GM19463 (cell line): ENCODE results near the gene DUOXA2.
"Not testable (repeated sequence)": the region's sequence is repeated elsewhere in the genome, so short reads cannot be mapped to it uniquely, and the experiment has no call there.

Source experiments
- ATAC-seq: cut with Tn5 transposase; IDR thresholded peaks from one replicate; pipeline ENCODE4 v1.9.1; 2021; ENCODE audit warnings: mild to moderate bottlenecking, moderate library complexity; ENCODE audit not compliant: unreplicated experiment

DUOXA2 gene

DNA sequence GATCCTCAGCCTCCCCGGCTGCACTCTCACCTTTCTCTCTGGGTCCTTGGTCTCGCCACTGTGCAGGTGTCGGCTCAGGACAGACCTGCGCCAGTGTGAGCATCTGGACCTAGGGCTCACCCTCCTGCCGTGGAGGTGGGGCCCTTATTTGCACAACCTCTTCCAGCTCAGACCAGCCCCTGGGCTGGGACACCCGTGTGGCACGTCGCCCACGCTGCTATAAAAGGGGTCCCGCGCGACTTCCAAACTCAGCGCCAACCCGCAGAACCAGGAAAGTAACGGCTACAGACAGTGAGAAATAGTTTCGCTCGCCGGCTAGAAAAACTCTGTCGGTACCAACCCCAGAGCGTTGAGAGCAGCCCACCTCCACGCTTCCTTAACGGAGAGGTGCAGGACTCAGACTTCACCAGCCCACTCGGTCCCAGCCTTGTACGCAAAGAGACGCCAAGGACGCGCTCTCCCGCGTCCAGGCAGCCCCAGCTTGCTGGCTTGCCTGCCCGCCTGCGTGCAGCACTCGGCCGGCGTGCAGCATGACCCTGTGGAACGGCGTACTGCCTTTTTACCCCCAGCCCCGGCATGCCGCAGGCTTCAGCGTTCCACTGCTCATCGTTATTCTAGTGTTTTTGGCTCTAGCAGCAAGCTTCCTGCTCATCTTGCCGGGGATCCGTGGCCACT lies at the start of gene DUOXA2, which contains the start of gene DUOX2:
Gene DUOXA2, plus strand, starts transcription at position 251 of the 675 bp plus-strand sequence. Its CDS starts 280 bp downstream, at position 531.
Gene DUOX2, minus strand, starts transcription at position 97 of the 675 bp plus-strand sequence. CDS start 761 bp downstream, outside the sequence.
- ATAC-seq = no peak

DNA sequence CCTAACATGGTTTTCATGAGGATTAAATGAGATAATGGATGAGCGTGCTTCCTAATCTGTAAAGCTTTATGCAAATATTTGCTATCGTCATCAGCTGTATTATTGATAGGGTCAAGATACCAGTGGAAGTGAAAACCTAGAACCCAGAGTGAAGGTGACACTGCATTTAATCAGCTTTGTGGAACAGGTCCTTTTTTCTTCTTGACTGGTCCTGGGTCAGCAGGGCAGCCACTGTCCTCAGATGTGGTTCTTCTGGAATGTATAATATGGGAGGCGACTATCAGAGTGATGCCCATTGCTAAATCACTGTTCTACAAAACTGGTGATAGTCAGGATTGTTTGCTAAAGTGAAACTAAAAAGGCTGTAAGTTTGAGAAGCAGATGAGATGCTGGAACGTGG lies 49.7 kb upstream of the DUOXA2 start:
- no peak for ATAC-seq

DNA sequence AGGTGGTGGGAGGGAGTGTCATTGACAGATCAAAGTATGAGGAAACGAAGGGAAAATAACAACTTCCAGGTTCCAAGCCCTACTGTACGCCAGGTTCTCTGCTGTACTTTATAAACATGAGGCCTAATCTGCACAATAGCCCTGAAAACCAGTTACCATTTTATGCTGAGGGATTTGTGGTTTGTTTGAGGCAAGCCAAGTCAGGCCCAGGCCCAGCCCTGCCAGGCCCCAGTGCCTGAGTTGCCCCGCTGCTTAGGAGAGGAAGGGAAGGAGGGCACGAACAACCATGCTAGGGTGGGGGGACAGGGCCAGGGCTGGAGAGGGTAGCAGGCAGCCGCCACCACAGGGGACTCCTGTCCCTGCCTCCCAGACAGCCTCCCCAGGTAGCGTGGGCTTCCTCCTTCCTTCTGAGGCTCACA lies 44.2 kb upstream of the DUOXA2 start:
- not testable (repeated sequence) for ATAC-seq

DNA sequence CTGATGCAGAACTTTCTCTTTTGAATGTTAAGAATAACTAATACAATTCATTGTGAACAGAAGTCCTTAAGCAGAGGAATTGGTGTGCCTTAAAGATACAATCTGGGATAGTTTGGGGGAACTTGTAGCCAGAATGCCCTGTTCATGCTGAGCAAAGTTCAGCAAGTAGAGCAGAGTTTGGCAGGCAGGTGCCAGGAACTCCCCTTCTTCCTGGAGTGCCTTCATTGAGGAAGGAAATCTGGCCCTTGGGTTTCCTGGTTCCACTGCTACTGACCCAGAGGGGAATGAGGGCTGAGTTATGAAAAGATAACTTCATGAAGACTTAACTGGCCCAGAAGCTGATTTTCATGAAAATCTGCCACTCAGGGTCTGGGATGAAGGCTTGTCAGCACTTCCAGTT lies 40.5 kb upstream of the DUOXA2 start:
- not testable (repeated sequence) for ATAC-seq

DNA sequence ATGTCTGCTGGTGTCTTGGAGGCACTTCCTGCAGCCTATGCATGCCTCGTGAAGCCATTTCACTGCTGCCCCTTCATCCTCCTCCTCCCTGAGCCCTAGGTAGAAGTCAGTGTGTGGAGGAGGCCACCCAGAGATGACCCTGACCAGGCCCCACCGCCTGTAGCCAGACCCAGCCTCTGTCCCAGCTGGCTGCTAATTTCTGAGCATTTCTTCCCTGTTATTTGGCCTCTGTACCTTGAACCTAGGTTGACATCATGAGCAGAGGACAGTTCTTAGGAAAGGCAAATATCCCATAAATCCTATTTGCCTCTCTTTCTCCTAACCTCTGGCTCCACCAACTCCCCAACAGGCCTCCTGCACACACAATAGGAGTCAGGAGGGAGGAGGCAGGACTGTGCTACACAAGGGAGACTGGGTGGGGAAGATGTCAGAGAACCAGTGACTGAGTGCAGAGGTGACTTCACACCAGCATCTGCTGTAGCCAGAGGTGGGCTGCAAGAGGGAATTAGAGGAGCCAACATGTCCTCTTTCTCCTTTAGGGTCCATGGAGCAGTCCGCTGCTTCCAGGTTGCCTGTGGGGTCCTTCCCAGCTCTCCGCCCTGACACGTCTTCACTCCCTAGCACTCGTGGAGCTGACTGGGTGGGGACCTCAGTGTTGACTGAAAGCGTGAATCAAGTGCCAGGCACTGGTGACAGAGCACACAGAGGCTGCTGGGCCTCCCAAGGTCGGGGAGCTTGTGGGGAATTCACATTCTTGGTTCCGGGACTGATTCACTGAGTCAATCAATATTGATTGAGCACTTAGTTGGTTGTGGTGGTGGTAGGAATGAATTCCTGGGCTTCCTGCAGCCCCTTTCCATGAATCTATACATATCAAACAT lies 38.4 kb upstream of the DUOXA2 start:
- not testable (repeated sequence) for ATAC-seq

DNA sequence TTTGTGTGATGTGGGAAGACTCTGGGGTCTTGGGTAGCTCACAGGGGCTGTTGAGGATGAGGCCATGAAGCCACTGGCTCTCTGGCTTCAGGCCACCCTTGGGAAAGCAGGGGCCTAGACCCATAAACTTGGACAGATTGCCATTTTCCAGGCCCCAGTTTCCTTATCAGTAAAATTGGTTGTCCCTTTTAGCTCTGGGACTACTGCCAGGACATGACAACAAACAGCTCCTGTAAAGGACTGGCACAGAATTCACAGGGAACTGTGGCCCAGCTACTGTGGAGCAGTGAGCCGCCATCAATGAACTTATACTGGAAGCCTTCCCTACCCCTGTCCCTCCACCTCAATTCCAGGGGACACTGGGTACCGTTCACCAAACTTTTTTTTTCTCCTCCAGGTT lies 36.7 kb upstream of the DUOXA2 start:
- ATAC-seq = not testable (repeated sequence)

DNA sequence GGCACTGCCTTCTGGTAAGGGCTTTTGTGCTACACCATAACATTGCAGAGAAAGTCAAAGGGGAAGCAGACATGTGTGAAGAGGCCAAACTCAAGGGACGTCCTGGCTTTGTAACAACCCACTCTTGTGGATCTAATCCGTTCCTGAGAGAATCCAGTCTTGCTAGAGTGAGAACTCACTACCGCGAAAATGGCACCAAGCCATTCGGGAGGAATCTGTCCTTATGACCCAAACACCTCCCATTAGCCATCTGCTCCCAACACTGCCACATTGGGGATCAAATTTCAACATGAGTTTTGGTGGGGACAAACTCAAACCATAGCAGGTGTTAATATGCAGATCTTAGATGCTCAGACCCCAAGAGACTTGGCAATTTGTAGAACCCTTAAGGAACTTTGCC lies 34.9 kb upstream of the DUOXA2 start:
- ATAC-seq = not testable (repeated sequence)

DNA sequence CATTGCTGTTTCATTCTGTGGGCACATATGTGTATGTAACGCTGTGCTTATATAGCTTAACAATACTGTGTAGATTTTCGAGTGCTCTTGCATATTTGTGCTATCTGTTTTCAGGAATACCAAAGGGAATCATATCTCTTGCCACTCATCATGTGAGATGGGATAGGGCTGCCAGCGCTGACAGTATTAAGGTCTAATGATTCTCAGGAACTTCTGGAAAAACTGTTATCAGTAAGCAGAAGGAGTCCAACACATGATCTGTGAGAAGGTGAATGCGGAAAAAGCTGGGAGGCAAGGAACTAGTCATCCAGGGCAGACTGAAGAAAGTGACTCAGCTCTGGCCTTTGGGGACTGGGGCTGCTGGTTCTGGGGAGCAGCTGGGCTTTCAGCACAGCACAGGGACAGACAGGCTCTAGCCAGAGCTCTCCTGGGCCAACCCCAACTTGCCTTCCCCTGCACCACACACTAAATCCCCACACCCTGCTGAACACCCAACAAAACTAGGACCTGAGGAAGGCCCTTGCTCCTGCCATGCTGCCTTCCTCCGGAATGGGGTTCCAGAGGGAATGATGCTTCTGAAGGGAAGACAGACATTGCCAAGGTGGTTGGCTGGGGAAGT lies 34.4 kb upstream of the DUOXA2 start:
- ATAC-seq = not testable (repeated sequence)

DNA sequence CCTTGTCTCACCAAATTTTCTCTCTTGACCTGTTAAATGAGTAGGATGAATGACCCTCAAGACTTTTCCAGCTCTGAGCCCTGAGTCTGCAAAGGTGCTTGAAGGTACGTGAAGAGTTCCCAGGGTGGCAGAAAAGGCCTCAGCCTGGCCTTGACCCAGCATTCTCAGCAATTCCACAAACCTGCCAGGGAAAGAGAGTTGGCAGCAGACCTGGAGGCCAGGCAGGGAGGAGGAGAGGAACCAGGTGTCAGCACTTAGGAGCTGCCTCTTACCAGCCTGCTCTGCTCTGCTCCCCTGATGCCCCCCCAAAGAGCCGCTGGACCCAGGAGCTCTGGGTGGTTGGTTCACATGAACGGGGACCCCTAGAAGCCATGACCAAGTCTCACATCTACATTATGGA lies 33.5 kb upstream of the DUOXA2 start:
- not testable (repeated sequence) for ATAC-seq

DNA sequence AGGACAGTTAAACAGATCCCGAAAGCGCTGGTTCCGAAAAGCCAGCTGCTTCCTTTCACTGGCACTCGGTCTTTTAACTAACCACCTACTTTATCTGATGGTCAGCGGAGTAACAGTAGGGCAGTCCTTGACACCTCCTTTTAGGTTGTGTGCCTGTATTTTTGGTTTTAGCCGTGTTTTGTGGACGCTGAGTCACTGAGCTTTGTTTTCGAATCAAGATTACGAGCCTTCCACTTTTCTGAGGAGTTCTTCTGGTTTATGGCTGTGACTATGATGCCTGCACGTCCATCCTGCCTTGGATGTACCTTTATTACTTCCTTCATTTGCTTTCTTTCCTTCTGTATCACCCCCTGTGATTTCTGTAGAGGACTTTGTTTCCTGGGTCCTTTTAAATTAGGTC lies 31.7 kb upstream of the DUOXA2 start:
- ATAC-seq = not testable (repeated sequence)

DNA sequence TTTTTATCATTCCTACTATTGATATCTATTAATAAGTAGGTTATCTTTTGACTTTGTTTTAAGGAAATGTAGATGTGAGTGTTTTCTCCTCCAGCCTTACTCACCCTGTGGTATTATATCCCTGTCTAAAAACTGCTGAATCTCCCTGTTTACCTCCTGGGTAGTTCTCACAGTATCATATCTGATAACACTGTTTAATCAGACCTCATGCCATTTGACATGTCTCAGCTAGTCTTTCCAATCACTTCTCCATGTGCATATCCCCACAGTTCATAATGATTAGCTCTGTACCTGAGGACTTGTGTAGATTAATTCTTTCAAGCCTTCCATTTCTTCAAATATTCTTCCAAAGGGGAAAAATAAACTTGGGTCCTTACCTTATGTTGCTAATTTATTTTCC lies 30.9 kb upstream of the DUOXA2 start:
- no peak for ATAC-seq

DNA sequence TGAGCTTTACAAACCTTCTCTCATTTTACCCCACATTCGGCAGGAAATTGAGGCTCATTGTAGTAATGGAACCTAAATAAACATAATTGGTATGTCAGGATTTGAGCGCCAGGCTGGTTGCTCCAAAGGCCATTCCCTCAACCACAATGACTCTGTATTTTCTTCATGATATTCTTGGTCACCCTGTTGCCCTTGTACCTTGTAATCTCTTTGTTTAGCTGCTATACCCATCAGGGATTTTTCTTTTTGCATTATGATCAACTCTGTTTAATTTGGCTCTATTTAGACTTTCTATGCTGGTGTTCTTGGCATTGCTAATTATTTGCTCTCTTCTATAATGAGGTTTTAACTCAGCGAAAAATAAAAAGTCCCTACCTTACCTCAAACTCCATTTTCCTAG lies 30.0 kb upstream of the DUOXA2 start:
- no peak for ATAC-seq

DNA sequence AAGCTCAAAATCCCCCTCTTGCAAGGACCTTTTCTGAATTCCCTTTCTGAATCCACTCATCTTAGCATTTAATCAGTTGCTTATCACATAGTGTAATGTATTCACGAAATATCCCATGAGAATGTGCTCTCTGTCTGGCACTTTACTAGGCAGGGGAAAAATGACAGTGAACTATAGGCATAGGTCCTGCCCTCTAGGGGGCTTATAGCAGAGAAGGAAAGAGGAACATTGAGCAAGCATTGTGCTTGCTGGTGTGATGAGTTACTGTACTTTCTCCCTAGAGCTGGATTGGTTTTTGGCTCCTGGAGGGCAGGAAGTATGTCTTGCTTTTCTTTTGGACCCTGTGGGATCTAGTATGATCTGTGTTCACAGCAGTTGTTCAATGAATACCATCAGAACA lies 26.6 kb upstream of the DUOXA2 start:
- ATAC-seq = no peak

DNA sequence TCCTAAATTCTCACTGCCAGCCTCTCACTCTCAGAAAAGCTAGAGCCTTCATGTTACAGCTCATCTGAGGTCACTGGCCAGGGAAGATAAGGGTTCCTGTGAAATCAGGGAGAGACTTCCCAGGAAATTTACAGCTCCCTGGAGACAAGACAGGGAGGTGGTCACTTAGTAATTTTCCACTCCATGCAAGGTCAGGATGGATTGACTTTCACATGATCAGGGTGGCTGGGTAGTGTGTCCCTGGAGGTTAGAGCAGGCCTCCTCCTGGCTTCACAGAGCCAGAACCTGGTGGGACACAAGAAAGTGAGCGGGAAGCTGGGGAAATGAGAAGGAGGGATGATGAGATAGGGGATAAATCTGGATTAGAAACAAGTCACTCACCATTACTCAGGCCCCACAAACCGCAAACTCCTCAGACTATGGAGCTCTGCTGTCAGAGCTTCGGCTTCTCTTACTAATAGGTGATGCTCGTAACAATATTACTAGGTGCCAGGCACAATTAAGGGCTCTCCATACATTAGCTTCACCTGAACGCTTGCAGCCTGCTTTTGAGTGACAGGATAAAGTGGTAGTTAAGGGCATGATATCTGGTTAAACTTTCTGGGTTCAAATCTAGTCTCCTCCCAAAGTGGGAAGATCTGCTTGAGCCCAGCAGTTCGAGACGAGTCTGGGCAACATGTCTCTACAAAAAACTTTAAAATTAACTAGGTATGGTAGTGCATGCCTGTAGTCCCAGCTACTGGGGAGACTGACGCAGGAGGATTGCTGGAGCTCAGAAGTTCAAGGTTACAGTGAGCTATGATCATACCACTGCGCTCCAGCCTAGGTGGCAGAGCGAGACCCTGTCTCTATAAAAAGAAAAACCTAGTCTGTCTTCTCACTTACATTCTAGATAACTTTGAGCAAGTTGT lies 25.1 kb upstream of the DUOXA2 start:
- ATAC-seq = no peak

DNA sequence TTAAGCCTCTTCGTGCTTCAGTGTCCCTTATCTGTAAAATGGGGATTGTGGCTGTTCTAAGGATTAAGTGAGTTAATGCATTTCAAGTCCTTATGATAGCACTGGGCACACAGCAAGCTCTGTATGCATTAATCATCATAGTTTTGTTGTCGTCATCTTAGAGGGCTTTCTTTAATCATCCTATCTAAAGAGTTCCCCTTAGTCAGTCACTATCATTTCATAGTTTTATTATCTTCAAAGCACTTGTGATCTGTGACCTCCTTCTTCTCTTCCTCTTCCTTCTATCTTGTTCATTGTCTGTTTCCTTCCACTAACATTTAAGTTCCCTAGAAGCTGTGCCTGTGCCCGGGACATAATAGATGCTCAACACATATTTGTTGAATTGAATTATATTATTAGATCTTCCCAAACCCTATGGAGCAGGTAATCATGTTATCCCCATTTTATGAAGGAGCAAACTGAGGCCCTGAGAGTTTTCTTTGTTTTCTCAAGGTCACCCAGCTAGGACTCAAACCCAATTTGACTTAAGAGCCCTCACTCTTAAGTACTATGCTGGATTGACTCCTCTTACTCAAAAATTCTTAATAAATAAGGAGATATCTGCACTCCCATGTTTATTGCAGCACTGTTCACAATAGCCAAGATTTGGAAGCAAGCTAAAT lies 24.3 kb upstream of the DUOXA2 start:
- ATAC-seq = no peak

DNA sequence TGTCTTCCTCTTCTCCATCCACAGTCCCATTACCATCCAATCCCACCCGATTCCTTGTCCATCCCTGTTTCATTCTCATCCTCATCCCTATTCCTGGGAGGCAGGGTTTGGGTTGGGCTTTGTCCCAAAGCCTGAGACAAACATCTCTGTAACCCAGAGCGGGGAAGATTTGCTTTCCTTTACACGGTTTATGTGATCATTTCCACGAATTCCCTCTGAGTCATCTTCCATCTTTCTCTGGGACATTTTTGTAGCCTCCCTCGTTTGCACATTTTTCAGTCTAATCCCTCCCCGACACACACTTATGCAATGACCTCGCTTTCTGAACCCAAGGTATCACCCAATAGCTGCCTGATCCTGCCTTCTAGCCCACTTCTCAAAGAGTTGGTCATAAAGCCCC lies 23.0 kb upstream of the DUOXA2 start:
- ATAC-seq = no peak

DNA sequence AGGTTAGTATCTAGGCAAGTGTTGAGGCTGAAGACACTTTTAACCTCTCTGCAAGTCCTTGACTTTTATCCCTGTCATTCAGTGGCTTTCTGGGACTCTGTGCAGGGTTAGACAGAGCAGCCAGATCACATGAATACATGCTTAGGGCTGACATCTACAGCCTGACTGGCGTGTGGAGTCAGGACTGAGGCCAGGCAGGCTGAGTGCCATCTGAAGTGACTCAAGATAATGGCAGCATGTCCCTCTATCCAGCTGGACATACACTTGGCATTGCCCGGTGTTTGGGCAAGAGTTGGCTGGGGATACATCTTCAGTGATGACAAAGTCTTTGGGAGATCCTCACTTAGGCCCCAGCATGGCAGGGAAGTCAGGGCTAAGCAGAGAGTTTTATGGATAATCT lies 22.6 kb upstream of the DUOXA2 start:
- no peak for ATAC-seq

DNA sequence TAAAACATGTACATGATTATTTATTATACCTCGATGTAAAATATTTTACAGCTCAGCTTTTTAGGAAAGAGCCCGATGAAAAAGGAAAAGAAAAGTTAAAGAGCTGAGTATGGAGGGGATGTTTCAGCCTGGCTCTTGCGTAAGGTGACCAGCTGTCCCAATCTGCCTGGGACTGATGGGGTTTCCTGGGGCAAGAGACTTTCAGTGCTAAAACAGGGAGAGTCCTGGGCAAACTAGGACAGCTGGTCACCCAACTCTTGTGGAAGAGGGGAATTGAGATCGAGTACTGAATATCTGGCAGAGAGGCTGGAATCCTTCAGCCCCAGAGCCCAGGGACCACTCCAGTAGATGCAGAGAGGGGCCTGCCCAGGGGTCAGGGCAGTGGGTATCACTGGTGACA lies 21.1 kb upstream of the DUOXA2 start:
- no peak for ATAC-seq

DNA sequence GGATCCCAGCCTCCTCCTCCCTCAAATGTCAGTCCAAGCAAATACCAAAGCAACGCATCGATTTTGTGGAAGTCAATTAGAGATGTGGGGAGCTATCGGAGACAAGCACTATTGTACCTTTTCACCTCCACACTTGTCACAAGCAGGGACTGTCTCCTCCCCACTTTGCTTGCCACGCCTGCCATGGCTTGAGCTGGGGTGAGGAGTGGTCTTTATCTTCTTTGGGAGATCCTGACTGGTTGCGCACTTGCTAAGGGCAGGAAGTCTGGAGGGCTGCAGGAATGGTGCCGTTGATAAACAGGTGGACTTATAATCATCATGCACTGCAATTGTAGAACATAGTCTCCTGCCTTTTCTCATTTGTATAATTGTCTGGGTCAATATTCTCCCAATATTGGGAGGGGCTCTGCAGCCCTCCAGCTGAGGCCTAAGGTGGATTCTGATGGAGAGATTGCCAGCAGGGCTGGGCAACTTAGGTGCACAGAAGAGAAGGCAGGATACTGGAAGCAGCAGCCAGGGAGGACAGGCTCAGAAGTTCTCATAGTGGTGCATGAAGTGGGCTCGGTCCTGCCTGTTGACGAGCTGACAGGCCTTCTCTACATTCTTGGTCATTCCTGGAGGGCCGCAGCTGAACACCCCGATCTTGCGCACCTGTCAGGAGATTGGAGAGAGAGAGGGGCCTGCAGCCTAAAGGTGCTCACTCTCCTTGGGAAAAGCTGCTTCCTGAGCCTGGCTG lies 20.3 kb upstream of the DUOXA2 start:
- no peak for ATAC-seq
